Lower lobe of right lung (tissue), 2 donors: ENCODE data around the gene MAMDC4. TPM values are rescaled to one million over a fixed set of nuclear protein-coding genes. Genes with fewer than 3 reads are reported as not detected.
"Not testable (repeated sequence)": the region's sequence is repeated elsewhere in the genome, so short reads cannot be mapped to it uniquely, and the experiment has no call there.

Source experiments
- ATAC-seq, 2 donors: fragments of 200-7000 bp; cut with Tn5 transposase; one replicate each; pipeline ENCODE4 v1.9.1; 2020 to 2022; ENCODE audit warnings: mild to moderate bottlenecking in 2 of 2, moderate library complexity in 2 of 2
- DNase-seq: peaks from one replicate; pipeline ENCODE4 v3.0.0-alpha.2; 2020
- H3K27ac ChIP-seq: fragments of 200-600 bp; one replicate; pipeline ENCODE4 v1.8.0; 2022
- H3K27me3 ChIP-seq: fragments of 200-600 bp; one replicate; pipeline ENCODE4 v1.8.0; 2022; ENCODE audit warnings: low read depth
- H3K36me3 ChIP-seq: fragments of 200-600 bp; one replicate; pipeline ENCODE4 v1.8.0; 2022; ENCODE audit warnings: mild to moderate bottlenecking
- H3K4me1 ChIP-seq: fragments of 200-600 bp; one replicate; pipeline ENCODE4 v1.8.0; 2022
- H3K4me3 ChIP-seq: fragments of 200-600 bp; one replicate; pipeline ENCODE4 v1.8.0; 2022; ENCODE audit warnings: mild to moderate bottlenecking
- H3K9me3 ChIP-seq: fragments of 200-600 bp; one replicate; pipeline ENCODE4 v1.8.0; 2022
- CTCF ChIP-seq: fragments of 200-600 bp; IDR thresholded peaks from one replicate; pipeline ENCODE4 v1.8.0; 2022; ENCODE audit warnings: antibody characterized with exemption, mild to moderate bottlenecking
- intact Hi-C: fragments of 100-400 bp; cut with DNase I; formaldehyde crosslinking; loops from one replicate; pipeline ENCODE4 v1.11.0; 2022
- total RNA-seq: library from RNA; stranded (reverse); fragmentation: NEBNext Ultra II Directional; extraction: Animal tissue kit (Norgen Biotek cat#: 25700); gene quantifications from one replicate; pipeline ENCODE4 v1.2.1, GENCODE V29; 2021
- donor health status: DM: no; HTN: yes; CAD: no; lungs with severe emphysema.

MAMDC4 gene
- total RNA-seq, 1 donor from 2014 or later = 13.5 TPM

GRCh38 chr9:136875155-136875554 is 23.0 kb downstream of the MAMDC4 start:
- intact Hi-C loops = no loop called here
- TF ChIP-seq CTCF = no peak
- Histone ChIP-seq H3K36me3 (no peaks in the 10 kb centered on the region), H3K9me3 (no peaks in the 10 kb centered on the region), H3K4me3 (no peak overlapping the region), H3K27me3 (no peaks in the 10 kb centered on the region), H3K4me1 (no peaks in the 10 kb centered on the region), H3K27ac (no peak overlapping the region)
- no peak for ATAC-seq
- DNase-seq = no peak

GRCh38 chr9:136876476-136876875 is 24.3 kb downstream of the MAMDC4 start:
- ATAC-seq = no peak
- intact Hi-C loops = no loop called here
- no peak overlapping the region for H3K4me3 ChIP-seq

GRCh38 chr9:136880651-136881050 is 28.5 kb downstream of the MAMDC4 start:
- intact Hi-C loops = no loop called here
- H3K9me3 ChIP-seq = no peaks in the 10 kb centered on the region
- H3K27ac ChIP-seq = no peak overlapping the region
- H3K27me3 ChIP-seq = no peaks in the 10 kb centered on the region
- H3K4me1 ChIP-seq = peaks cover 21% of the 10 kb centered on the region
- no peak overlapping the region for H3K4me3 ChIP-seq
- ATAC-seq = no peak
- H3K36me3 ChIP-seq = no peaks in the 10 kb centered on the region
- no peak for TF ChIP-seq CTCF
- DNase-seq = no peak

More at GRCh38 chr9:136876476-136876875, 24.3 kb downstream of the MAMDC4 start:
- no peaks in the 10 kb centered on the region for H3K36me3 ChIP-seq
- H3K9me3 ChIP-seq = no peaks in the 10 kb centered on the region
- no peak for DNase-seq
- H3K27me3 ChIP-seq = no peaks in the 10 kb centered on the region
- H3K4me1 ChIP-seq = no peaks in the 10 kb centered on the region
- H3K27ac ChIP-seq = no peak overlapping the region
- TF ChIP-seq CTCF = no peak

GRCh38 chr9:136881691-136882108 is 29.6 kb downstream of the MAMDC4 start:
- peaks cover 23% of the 10 kb centered on the region for H3K4me1 ChIP-seq
- no peaks in the 10 kb centered on the region for H3K27me3 ChIP-seq
- intact Hi-C loops = no loop called here
- H3K27ac ChIP-seq = peak overlapping the region; percentile 65
- peak overlapping the region; percentile 36 for H3K4me3 ChIP-seq
- ATAC-seq = no peak
- DNase-seq = no peak
- no peaks in the 10 kb centered on the region for H3K9me3 ChIP-seq
- no peak for TF ChIP-seq CTCF
- no peaks in the 10 kb centered on the region for H3K36me3 ChIP-seq

GRCh38 chr9:136882109-136882946 is 30.2 kb downstream of the MAMDC4 start:
- peak overlapping the region; percentile 36 for H3K4me3 ChIP-seq
- peak; percentile 27 to 43 for ATAC-seq

GRCh38 chr9:136882947-136883283 is 30.8 kb downstream of the MAMDC4 start:
- peak overlapping the region; percentile 65 for H3K27ac ChIP-seq
- ATAC-seq = not testable (repeated sequence)

More at GRCh38 chr9:136882109-136882946, 30.2 kb downstream of the MAMDC4 start:
- peaks cover 27% of the 10 kb centered on the region for H3K4me1 ChIP-seq
- intact Hi-C loops = no loop called here
- H3K9me3 ChIP-seq = no peaks in the 10 kb centered on the region
- no peak for TF ChIP-seq CTCF
- DNase-seq = no peak
- no peaks in the 10 kb centered on the region for H3K27me3 ChIP-seq
- peak overlapping the region; percentile 65 for H3K27ac ChIP-seq
- H3K36me3 ChIP-seq = no peaks in the 10 kb centered on the region

GRCh38 chr9:136883670-136884069 is 31.5 kb downstream of the MAMDC4 start:
- intact Hi-C loops, H3K36me3 ChIP-seq, H3K9me3 ChIP-seq, H3K27ac ChIP-seq, H3K4me3 ChIP-seq, ATAC-seq, H3K27me3 ChIP-seq, DNase-seq: not testable (repeated sequence)
- H3K4me1 ChIP-seq = peaks cover 36% of the 10 kb centered on the region

More at GRCh38 chr9:136882947-136883283, 30.8 kb downstream of the MAMDC4 start:
- H3K36me3 ChIP-seq, intact Hi-C loops, H3K4me3 ChIP-seq, H3K9me3 ChIP-seq, H3K27me3 ChIP-seq, DNase-seq: not testable (repeated sequence)
- peaks cover 33% of the 10 kb centered on the region for H3K4me1 ChIP-seq
